ENCODE measurements around the gene PNPLA3. TPM values are rescaled to one million over a fixed set of nuclear protein-coding genes. Genes with fewer than 3 reads are reported as not detected.

Gene PNPLA3
- polyA plus RNA-seq, 1 donor (not counting 4 experiments of a cell fraction or from before 2014, with no cell fraction given) = 12.0 TPM

- H3K27ac ChIP-seq (ENCODE audit: control insufficient read depth, insufficient read depth, low read length) = peak overlapping the region; percentile 22
- no peaks in the 10 kb centered on the region for H3K27me3 ChIP-seq (ENCODE audit: control insufficient read depth, extremely low read depth, insufficient read depth, low read length)
- dilution Hi-C loops (cut with MboI; ENCODE audit: extremely low pct_ligation_motif_present, low sequenced_read_pairs) = no loop called here
- H3K4me2 ChIP-seq (ENCODE audit: control insufficient read depth, extremely low read depth, insufficient read depth, low read depth, low read length) = peak overlapping the region; percentile 50
- peak; percentile 44 for FAIRE-seq
- H3K79me2 ChIP-seq (ENCODE audit: control insufficient read depth, insufficient read depth, low read length) = peaks cover 12% of the 10 kb centered on the region
- no peak for DNase-seq (ENCODE audit: low read depth, low spot score)
- no peak for TF ChIP-seq EZH2 (IDR thresholded peaks at IDR 0.05; ENCODE audit: low read length)
- TF ChIP-seq CTCF (optimal IDR thresholded peaks at IDR 0.05 in 1 of 3, IDR thresholded peaks at IDR 0.05 in 1 of 3, conservative IDR thresholded peaks at IDR 0.05 in 1 of 3; ENCODE audit: extremely low read depth in 1 of 3, insufficient read depth in 2 of 3, low read length in 3 of 3) = no peak
- H3K9me1 ChIP-seq (ENCODE audit: control insufficient read depth, extremely low read depth, insufficient read depth, low read length) = peaks cover 6% of the 10 kb centered on the region
- peaks cover 4 to 5% of the 10 kb centered on the region in 2 experiments for H3K36me3 ChIP-seq (ENCODE audit: control insufficient read depth in 2 of 2, extremely low read depth in 1 of 2, insufficient read depth in 2 of 2, low read length in 2 of 2)
- H3K4me3 ChIP-seq (ENCODE audit: control insufficient read depth in 2 of 3, extremely low read depth in 1 of 3, insufficient read depth in 2 of 3, low read depth in 1 of 3, low read length in 3 of 3) = peak overlapping the region in 1 of 3 experiments; percentile 41
- peaks cover 37% of the 10 kb centered on the region for H3K4me1 ChIP-seq (ENCODE audit: control insufficient read depth, extremely low read depth, insufficient read depth, low read length)
- no peaks in the 10 kb centered on the region for H3K9me3 ChIP-seq (ENCODE audit: control insufficient read depth, low read depth, low read length)
- H4K20me1 ChIP-seq (ENCODE audit: control insufficient read depth, extremely low read depth, insufficient read depth, low read length) = no peaks in the 10 kb centered on the region
- H3K9ac ChIP-seq (ENCODE audit: control insufficient read depth, extremely low read depth, insufficient read depth, low read length) = no peak overlapping the region
- peak overlapping the region; percentile 75 for H2AFZ ChIP-seq (ENCODE audit: control insufficient read depth, low read length)
Observed at GRCh38 chr22:43923191-43923590, 414 bp upstream of the PNPLA3 start.

DNA sequence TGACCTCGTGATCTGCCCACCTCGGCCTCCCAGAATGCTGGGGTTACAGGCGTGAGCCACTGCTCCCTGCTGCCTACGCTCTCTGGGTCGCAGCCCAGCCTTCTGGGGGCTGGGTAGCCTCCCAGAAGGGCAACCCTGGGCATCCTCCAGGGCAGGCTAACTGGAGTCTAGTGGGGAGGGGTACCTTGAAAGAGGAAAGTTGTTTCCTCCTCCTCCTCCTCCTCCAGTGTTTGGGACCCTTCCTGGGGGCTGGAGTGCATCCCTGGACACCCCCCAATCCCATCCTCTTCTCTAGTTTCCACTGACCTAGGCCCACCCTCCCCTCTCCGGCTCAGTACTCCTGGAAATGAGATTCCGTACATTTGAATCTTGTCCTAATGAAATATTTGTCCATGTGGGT is 1.3 kb downstream of the PNPLA3 start:
- TF ChIP-seq CTCF (optimal IDR thresholded peaks at IDR 0.05 in 1 of 3, IDR thresholded peaks at IDR 0.05 in 1 of 3, conservative IDR thresholded peaks at IDR 0.05 in 1 of 3; ENCODE audit: extremely low read depth in 1 of 3, insufficient read depth in 2 of 3, low read length in 3 of 3) (no peak), EZH2 (IDR thresholded peaks at IDR 0.05; ENCODE audit: low read length) (no peak)
- DNase-seq (ENCODE audit: low read depth, low spot score) (no peak), FAIRE-seq (no peak)
- H3K4me1 ChIP-seq (ENCODE audit: control insufficient read depth, extremely low read depth, insufficient read depth, low read length) = peaks cover 27% of the 10 kb centered on the region
- peaks cover 12% of the 10 kb centered on the region for H3K79me2 ChIP-seq (ENCODE audit: control insufficient read depth, insufficient read depth, low read length)
- no peaks in the 10 kb centered on the region for H3K27me3 ChIP-seq (ENCODE audit: control insufficient read depth, extremely low read depth, insufficient read depth, low read length)
- peak overlapping the region; percentile 68 for H3K27ac ChIP-seq (ENCODE audit: control insufficient read depth, insufficient read depth, low read length)
- no peak overlapping the region for H2AFZ ChIP-seq (ENCODE audit: control insufficient read depth, low read length)
- H3K9ac ChIP-seq (ENCODE audit: control insufficient read depth, extremely low read depth, insufficient read depth, low read length) = peak overlapping the region; percentile 79
- dilution Hi-C loops (cut with MboI; ENCODE audit: extremely low pct_ligation_motif_present, low sequenced_read_pairs) = no loop called here
- peak overlapping the region; percentile 56 to 89 (median 76) for H3K4me3 ChIP-seq (ENCODE audit: control insufficient read depth in 2 of 3, extremely low read depth in 1 of 3, insufficient read depth in 2 of 3, low read depth in 1 of 3, low read length in 3 of 3)
- H3K9me3 ChIP-seq (ENCODE audit: control insufficient read depth, low read depth, low read length) = no peaks in the 10 kb centered on the region
- H3K4me2 ChIP-seq (ENCODE audit: control insufficient read depth, extremely low read depth, insufficient read depth, low read depth, low read length) = peak overlapping the region; percentile 92
- no peaks in the 10 kb centered on the region for H4K20me1 ChIP-seq (ENCODE audit: control insufficient read depth, extremely low read depth, insufficient read depth, low read length)
- peaks cover 6% of the 10 kb centered on the region for H3K9me1 ChIP-seq (ENCODE audit: control insufficient read depth, extremely low read depth, insufficient read depth, low read length)
- H3K36me3 ChIP-seq (ENCODE audit: control insufficient read depth in 2 of 2, extremely low read depth in 1 of 2, insufficient read depth in 2 of 2, low read length in 2 of 2) = peaks cover 11 to 13% of the 10 kb centered on the region in 2 experiments

All from keratinocyte (primary cell).